ENCODE measurements around the gene GPM6B.

Gene GPM6B

GRCh38 chrX:13721819-13722519 is 94.9 kb downstream of the GPM6B start:
- DNase-seq, result no peak

- no peak for DNase-seq
These were observed 95.5 kb downstream of the GPM6B start for GRCh38 chrX:13721371-13721770.
